ENCODE results near the gene WWOX. TPM values are rescaled to one million over a fixed set of nuclear protein-coding genes. Genes with fewer than 3 reads are reported as not detected.

Gene WWOX
- total and polyA plus RNA-seq, 2 donors = 15.3 to 28.4 TPM

DNA sequence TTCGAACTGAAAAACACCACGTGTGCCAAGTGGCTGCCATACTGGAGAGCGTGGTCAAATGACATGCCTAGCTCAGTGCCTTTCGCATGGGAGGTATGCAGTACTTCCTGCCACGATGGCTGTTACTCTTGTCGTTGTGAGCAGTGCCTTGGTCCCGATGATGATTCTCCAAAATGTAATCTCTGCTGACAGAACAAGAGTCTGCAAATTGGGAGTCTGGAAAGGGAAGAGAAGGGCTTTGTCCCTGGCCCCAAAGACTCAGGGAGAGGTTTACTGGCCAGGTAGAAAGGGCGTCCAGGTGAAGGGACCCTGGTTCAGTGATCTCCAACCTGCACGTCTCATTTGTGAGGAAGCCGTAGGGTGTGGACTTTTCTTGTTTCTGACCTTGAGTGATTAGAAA lies 336.6 kb downstream of the WWOX start:
- DNase-seq (ENCODE audit: extremely low spot score) = no peak
- no peaks in the 10 kb centered on the region for H3K36me3 ChIP-seq (ENCODE audit: insufficient read depth)
- H3K27ac ChIP-seq (ENCODE audit: low read depth) = no peak overlapping the region
- 94% methylated on average over 10 of the region's 10 CpGs for WGBS
- no peak overlapping the region for H3K4me3 ChIP-seq (ENCODE audit: low read depth, low read length)
- H3K4me1 ChIP-seq (ENCODE audit: insufficient read depth) = no peaks in the 10 kb centered on the region

- Histone ChIP-seq H3K4me1 (ENCODE audit: insufficient read depth) (no peaks in the 10 kb centered on the region), H3K4me3 (ENCODE audit: low read depth, low read length) (no peak overlapping the region), H3K36me3 (ENCODE audit: insufficient read depth) (no peaks in the 10 kb centered on the region), H3K27ac (ENCODE audit: low read depth) (no peak overlapping the region)
- WGBS = 83% methylated on average over 6 of the region's 6 CpGs
- DNase-seq (ENCODE audit: extremely low spot score) = no peak
Measured at GRCh38 chr16:78436846-78437245, 337.4 kb downstream of the WWOX start.

DNA sequence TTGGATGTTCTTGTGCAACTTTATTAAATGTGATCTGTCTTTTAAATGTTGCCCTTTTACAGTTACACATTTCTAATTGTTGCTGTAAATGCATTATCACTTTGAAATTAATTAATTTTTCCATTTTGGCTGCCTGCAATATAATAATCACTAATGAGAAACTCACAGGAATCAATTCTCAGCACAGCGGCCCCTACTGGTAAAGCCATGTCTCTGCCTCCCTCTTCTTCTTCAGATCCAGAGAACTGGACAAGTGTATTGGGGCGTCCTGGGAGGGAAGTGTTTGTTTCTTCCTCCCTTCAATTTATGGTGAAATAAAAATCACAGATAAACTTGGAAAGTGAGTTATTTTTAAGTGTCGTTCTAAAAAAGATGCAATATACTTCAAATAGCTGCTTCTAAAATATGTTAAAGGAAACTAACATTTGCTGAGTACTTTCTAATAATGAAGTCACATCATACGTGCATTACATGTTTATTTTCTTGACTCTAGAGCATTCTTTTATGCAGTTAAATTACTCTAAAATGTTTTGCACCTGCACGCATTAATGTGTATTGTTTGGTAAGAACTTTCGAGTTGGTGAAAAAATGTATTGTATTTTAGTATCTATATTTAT lies 338.0 kb downstream of the WWOX start:
- H3K4me1 ChIP-seq (ENCODE audit: insufficient read depth) = no peaks in the 10 kb centered on the region
- H3K4me3 ChIP-seq (ENCODE audit: low read depth, low read length) = no peak overlapping the region
- DNase-seq (ENCODE audit: extremely low spot score) = no peak
- no peaks in the 10 kb centered on the region for H3K36me3 ChIP-seq (ENCODE audit: insufficient read depth)
- 60% methylated on average over 6 of the region's 6 CpGs for WGBS
- H3K27ac ChIP-seq (ENCODE audit: low read depth) = no peak overlapping the region

DNA sequence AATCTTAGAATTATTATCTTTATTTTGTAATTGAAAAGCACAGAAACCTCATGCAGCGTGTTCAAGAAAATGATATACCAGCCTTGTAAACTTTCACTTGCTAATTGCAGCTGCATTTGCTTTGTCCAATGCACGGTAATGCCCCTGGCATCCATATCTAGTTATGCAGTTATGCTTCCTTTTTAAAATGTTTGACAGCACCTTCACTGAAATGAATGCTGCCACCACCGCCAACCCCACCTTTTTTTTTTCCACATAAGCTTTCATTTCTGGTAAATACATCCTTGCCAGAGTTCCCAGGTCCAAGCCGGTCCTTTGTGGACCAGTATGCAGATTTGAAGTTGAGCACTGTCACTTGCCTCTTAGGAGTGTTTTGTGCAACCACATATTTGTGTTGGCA lies 338.8 kb downstream of the WWOX start:
- no peak for DNase-seq (ENCODE audit: extremely low spot score)
- Histone ChIP-seq H3K27ac (ENCODE audit: low read depth) (no peak overlapping the region), H3K4me3 (ENCODE audit: low read depth, low read length) (no peak overlapping the region), H3K36me3 (ENCODE audit: insufficient read depth) (no peaks in the 10 kb centered on the region), H3K4me1 (ENCODE audit: insufficient read depth) (no peaks in the 10 kb centered on the region)
- 93% methylated on average over 4 of the region's 4 CpGs for WGBS

- Histone ChIP-seq H3K4me3 (ENCODE audit: low read depth, low read length) (no peak overlapping the region), H3K27ac (ENCODE audit: low read depth) (no peak overlapping the region), H3K36me3 (ENCODE audit: insufficient read depth) (no peaks in the 10 kb centered on the region), H3K4me1 (ENCODE audit: insufficient read depth) (no peaks in the 10 kb centered on the region)
- DNase-seq (ENCODE audit: extremely low spot score) = no peak
- 85% methylated on average over 13 of the region's 13 CpGs for WGBS
Measured at GRCh38 chr16:78438632-78439031, 339.2 kb downstream of the WWOX start.

- H3K4me3 ChIP-seq (ENCODE audit: low read depth, low read length) = no peak overlapping the region
- WGBS = 97% methylated on average over 2 of the region's 2 CpGs
- DNase-seq (ENCODE audit: extremely low spot score) = no peak
- no peaks in the 10 kb centered on the region for H3K4me1 ChIP-seq (ENCODE audit: insufficient read depth)
- H3K36me3 ChIP-seq (ENCODE audit: insufficient read depth) = no peaks in the 10 kb centered on the region
- H3K27ac ChIP-seq (ENCODE audit: low read depth) = no peak overlapping the region
Measured at GRCh38 chr16:78439646-78440045, 340.2 kb downstream of the WWOX start.

DNA sequence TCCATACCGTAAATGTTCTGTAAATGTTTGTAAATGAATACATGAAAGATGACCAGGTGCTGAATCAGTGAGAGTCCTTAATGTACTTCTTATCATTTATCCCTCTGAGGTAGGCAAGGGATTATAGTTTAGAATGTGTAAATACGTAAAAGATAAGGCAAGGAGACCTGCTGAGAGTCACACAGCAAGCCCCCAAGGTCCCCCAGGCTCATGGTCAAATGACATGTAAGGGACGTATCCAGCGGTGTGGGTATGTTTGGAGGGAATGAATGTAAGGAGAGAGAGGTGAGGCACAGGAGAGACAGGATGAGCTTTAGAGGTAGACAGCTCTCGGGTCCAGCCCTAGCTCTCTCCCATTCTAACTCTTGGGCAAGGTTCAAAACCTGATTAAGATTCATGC lies 341.8 kb downstream of the WWOX start:
- Histone ChIP-seq H3K4me1 (ENCODE audit: insufficient read depth) (no peaks in the 10 kb centered on the region), H3K27ac (ENCODE audit: low read depth) (no peak overlapping the region), H3K4me3 (ENCODE audit: low read depth, low read length) (no peak overlapping the region), H3K36me3 (ENCODE audit: insufficient read depth) (no peaks in the 10 kb centered on the region)
- WGBS = 81% methylated on average over 5 of the region's 5 CpGs
- DNase-seq (ENCODE audit: extremely low spot score) = no peak

DNA sequence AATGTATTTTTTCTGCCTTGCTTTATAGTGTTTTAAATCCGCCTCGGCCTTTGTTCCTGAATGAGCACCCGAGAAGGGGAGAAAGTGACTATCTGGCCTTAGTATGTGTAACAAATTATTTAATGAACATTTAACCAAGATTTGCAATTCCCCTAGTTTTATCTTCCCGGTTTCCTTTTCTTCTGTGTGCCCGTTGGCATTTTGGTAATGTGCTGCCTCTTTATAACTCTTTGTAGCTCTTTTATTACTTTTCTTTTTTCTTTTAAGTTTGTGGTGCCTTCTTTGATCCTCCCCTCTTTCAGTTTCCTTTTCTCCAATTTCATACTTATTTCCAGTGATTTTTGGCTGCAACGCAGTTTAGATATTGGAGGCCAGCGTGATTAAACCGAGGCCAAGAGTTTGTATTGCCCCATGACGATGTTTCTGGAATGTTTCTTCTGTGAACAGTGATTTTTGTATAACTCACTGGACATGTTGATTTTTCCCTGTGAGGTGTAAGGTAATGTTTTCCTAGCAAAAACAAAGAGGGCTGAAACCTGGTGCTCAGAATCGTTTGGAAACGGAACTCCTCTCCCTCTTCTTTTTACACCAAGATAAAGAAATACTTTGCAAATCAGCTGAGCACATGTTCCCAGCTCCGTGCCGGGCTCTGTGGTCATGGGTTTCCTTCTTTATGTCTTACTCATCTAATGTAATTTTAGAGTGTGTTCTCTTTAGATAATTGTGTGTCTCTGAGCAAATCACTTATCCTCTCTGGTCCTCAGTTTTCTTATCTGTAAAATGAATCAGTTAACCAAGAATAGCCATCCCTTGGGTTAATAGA lies 344.3 kb downstream of the WWOX start:
- no peaks in the 10 kb centered on the region for H3K4me1 ChIP-seq (ENCODE audit: insufficient read depth)
- no peak overlapping the region for H3K27ac ChIP-seq (ENCODE audit: low read depth)
- whole genome bisulfite sequencing = 54% methylated on average over 13 of the region's 13 CpGs
- no peak for DNase-seq (ENCODE audit: extremely low spot score)
- H3K4me3 ChIP-seq (ENCODE audit: low read depth, low read length) = no peak overlapping the region
- no peaks in the 10 kb centered on the region for H3K36me3 ChIP-seq (ENCODE audit: insufficient read depth)

DNA sequence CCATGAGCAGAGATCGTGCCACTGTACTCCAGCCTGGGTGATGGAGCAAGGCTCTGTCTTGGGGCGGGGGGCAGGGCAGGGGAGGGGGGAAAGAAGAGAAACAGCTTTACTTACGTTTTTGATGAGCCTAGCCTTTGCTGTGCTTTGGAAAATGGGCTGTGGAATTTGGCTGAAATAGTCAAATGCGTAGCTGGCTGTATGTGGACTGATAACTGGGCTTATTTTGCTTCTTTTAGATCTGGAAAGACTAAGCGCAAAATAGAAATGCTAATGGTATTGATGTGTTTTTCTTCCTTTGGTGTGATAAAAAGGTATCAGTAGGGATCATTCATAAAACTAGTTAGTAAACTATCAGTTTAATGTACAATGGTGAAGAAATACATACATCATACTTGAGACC lies 346.4 kb downstream of the WWOX start:
- WGBS = 91% methylated on average over 5 of the region's 5 CpGs
- Histone ChIP-seq H3K4me3 (ENCODE audit: low read depth, low read length) (no peak overlapping the region), H3K27ac (ENCODE audit: low read depth) (no peak overlapping the region), H3K36me3 (ENCODE audit: insufficient read depth) (no peaks in the 10 kb centered on the region), H3K4me1 (ENCODE audit: insufficient read depth) (no peaks in the 10 kb centered on the region)
- no peak for DNase-seq (ENCODE audit: extremely low spot score)

- no peak for DNase-seq (ENCODE audit: extremely low spot score)
- Histone ChIP-seq H3K36me3 (ENCODE audit: insufficient read depth) (no peaks in the 10 kb centered on the region), H3K4me3 (ENCODE audit: low read depth, low read length) (no peak overlapping the region), H3K27ac (ENCODE audit: low read depth) (no peak overlapping the region), H3K4me1 (ENCODE audit: insufficient read depth) (no peaks in the 10 kb centered on the region)
- 95% methylated on average over 5 of the region's 5 CpGs for WGBS
Measured at GRCh38 chr16:78446486-78446885, 347.0 kb downstream of the WWOX start.

- no peak for DNase-seq (ENCODE audit: extremely low spot score)
- 78% methylated on average over 2 of the region's 2 CpGs for WGBS
Measured at GRCh38 chr16:78446992-78447563, 347.6 kb downstream of the WWOX start.

GRCh38 chr16:78448658-78449271 lies 349.3 kb downstream of the WWOX start:
- WGBS = 94% methylated on average over 6 of the region's 6 CpGs
- Histone ChIP-seq H3K36me3 (ENCODE audit: insufficient read depth) (no peaks in the 10 kb centered on the region), H3K4me3 (ENCODE audit: low read depth, low read length) (no peak overlapping the region), H3K27ac (ENCODE audit: low read depth) (no peak overlapping the region), H3K4me1 (ENCODE audit: insufficient read depth) (no peaks in the 10 kb centered on the region)
- no peak for DNase-seq (ENCODE audit: extremely low spot score)

More at GRCh38 chr16:78446992-78447563, 347.6 kb downstream of the WWOX start:
- no peak overlapping the region for H3K4me3 ChIP-seq (ENCODE audit: low read depth, low read length)
- no peaks in the 10 kb centered on the region for H3K36me3 ChIP-seq (ENCODE audit: insufficient read depth)
- no peak overlapping the region for H3K27ac ChIP-seq (ENCODE audit: low read depth)
- no peaks in the 10 kb centered on the region for H3K4me1 ChIP-seq (ENCODE audit: insufficient read depth)

DNA sequence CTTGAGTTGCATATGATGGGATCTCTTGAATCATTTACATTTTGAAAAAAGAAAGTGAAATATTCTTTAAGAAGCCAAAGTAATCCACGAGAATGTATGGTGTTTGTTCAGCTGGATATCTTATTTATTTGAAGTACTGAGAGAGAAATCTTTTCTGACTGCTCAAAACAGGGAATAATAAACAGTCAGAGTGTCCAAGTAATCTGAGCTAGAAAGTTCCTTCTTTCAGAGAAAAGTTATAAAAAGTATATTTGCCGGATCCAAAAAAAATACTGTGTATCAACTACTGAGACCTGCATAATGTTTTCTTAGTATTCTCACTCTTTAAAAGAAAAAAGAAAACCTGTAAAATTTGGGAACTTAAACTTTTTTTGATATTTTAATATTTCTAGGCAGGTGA lies 350.8 kb downstream of the WWOX start:
- Histone ChIP-seq H3K27ac (ENCODE audit: low read depth) (no peak overlapping the region), H3K4me3 (ENCODE audit: low read depth, low read length) (no peak overlapping the region), H3K36me3 (ENCODE audit: insufficient read depth) (no peaks in the 10 kb centered on the region), H3K4me1 (ENCODE audit: insufficient read depth) (no peaks in the 10 kb centered on the region)
- 55% methylated on average over 2 of the region's 2 CpGs for WGBS
- DNase-seq (ENCODE audit: extremely low spot score) = no peak

Data from urinary bladder (tissue), 4 donors.